DOHH2 (cell line): ENCODE results near the gene LIX1L.

Experiments used
- CTCF ChIP-seq: fragments of 200-600 bp; sonication (generic); IDR thresholded peaks from one replicate; pipeline ENCODE4 v1.5.1; 2014; ENCODE audit warnings: antibody characterized with exemption, mild to moderate bottlenecking, low read depth, low read length; ENCODE audit not compliant: poor library complexity, severe bottlenecking
- EZH2phosphoT487 ChIP-seq: fragments of 200-600 bp; sonication (generic); IDR thresholded peaks from 2 replicates; pipeline ENCODE4 v1.6.1; 2017; ENCODE audit warnings: borderline replicate concordance, mild to moderate bottlenecking, antibody characterized with exemption, low read length, moderate library complexity, mixed read lengths

- TF ChIP-seq CTCF = no peak
- no peak for TF ChIP-seq EZH2phosphoT487
Measured at GRCh38 chr1:145949219-145949618, 8.6 kb downstream of the LIX1L start.
